HL-60 (cell line): ENCODE results near the gene TRAF3IP3.

Experiments
- CTCF ChIP-seq: IDR thresholded peaks from one replicate; pipeline ENCODE4 v1.5.1; 2011; ENCODE audit warnings: low read length, control low read depth, inconsistent platforms; ENCODE audit not compliant: insufficient read depth
- POLR2AphosphoS5 ChIP-seq: IDR thresholded peaks from 2 replicates; pipeline ENCODE4 v1.6.1; 2012; ENCODE audit warnings: low read depth
- REST ChIP-seq: IDR thresholded peaks from 2 replicates; pipeline ENCODE4 v1.6.1; 2012; ENCODE audit warnings: low read depth; ENCODE audit not compliant: insufficient replicate concordance
- SPI1 ChIP-seq: IDR thresholded peaks from 2 replicates; pipeline ENCODE4 v1.6.1; 2012; ENCODE audit warnings: low read depth, mild to moderate bottlenecking, borderline replicate concordance

- no peak for TF ChIP-seq CTCF
- no peak for TF ChIP-seq REST
- no peak for TF ChIP-seq POLR2AphosphoS5
- TF ChIP-seq SPI1 = no peak
These were observed 65.1 kb downstream of the TRAF3IP3 start for GRCh38 chr1:209820986-209821385.
